HG03575 (cell line): ENCODE data around the gene FLNB.
A peak's percentile ranks its signal among the peaks of the same experiment; 100 is the strongest.

ENCODE experiments used
- ATAC-seq: cut with Tn5 transposase; IDR thresholded peaks from one replicate; pipeline ENCODE4 v1.9.1; 2021; ENCODE audit not compliant: unreplicated experiment, insufficient number of reproducible peaks, low FRiP score; ENCODE audit errors: extremely low read depth

The FLNB gene

GRCh38 chr3:58167431-58168351 lies 159.5 kb downstream of the FLNB start:
- ATAC-seq = no peak

- ATAC-seq = no peak
Measured at GRCh38 chr3:58168498-58168897, 160.3 kb downstream of the FLNB start.

- ATAC-seq = no peak
Measured at GRCh38 chr3:58169371-58169770, 161.1 kb downstream of the FLNB start.

DNA sequence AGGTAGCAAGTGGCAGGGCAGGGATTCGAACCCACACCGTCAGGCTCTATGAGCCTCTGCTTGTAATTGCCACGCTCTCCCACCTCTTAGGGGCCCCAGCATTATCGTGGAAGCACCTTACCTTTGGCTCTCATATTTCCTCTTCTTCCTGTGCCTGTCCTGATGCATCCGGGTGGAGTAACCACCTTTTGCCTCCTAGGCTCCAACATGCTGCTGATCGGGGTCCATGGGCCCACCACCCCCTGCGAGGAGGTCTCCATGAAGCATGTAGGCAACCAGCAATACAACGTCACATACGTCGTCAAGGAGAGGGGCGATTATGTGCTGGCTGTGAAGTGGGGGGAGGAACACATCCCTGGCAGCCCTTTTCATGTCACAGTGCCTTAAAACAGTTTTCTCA lies 162.2 kb downstream of the FLNB start:
- ATAC-seq = no peak

DNA sequence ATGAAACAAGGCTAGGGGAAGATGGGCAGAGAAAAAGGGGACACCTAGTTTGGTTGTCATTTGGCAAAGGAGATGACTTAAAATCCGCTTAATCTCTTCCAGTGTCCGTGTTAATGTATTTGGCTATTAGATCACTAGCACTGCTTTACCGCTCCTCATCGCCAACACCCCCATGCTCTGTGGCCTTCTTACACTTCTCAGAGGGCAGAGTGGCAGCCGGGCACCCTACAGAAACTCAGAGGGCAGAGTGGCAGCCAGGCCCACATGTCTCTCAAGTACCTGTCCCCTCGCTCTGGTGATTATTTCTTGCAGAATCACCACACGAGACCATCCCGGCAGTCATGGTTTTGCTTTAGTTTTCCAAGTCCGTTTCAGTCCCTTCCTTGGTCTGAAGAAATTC lies 162.9 kb downstream of the FLNB start:
- ATAC-seq = no peak

DNA sequence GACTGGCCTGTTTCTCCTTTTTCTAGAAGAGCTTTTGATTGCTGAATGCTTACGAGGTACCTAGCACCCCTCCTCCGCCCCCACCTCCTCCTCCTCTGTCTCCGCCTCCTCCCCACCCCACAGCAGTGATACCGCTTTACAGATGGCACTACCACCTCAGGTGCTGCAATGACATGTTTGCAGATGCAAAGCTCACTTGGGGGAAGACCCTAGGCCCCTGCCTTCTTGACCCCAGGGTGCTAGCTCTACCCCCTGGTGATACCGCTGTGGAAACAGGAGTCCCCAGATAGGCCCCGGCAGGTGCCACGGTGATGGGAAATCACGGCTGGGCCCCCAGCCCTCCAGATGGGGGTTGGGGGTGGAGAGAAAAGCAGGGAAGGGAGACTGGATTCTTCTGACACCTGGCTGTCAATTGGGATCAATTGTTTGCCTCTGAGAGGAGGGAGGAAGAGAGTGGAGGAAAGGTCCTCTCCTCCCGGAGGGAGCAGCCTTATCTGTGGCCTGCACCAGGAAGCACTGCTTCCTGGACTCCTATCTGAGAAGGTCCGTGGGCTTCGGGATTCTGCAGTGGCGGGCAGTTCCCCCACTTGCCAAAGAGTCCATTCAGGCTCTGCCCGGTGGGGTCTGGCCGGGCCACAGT lies 164.9 kb downstream of the FLNB start:
- ATAC-seq = no peak

GRCh38 chr3:58173669-58174398 lies 165.6 kb downstream of the FLNB start:
- no peak for ATAC-seq

- ATAC-seq = no peak
Measured at GRCh38 chr3:58175187-58175436, 166.9 kb downstream of the FLNB start.

GRCh38 chr3:58175437-58176184 lies 167.4 kb downstream of the FLNB start:
- ATAC-seq = no peak

- ATAC-seq = no peak
Measured at GRCh38 chr3:58176185-58176530, 167.9 kb downstream of the FLNB start.

DNA sequence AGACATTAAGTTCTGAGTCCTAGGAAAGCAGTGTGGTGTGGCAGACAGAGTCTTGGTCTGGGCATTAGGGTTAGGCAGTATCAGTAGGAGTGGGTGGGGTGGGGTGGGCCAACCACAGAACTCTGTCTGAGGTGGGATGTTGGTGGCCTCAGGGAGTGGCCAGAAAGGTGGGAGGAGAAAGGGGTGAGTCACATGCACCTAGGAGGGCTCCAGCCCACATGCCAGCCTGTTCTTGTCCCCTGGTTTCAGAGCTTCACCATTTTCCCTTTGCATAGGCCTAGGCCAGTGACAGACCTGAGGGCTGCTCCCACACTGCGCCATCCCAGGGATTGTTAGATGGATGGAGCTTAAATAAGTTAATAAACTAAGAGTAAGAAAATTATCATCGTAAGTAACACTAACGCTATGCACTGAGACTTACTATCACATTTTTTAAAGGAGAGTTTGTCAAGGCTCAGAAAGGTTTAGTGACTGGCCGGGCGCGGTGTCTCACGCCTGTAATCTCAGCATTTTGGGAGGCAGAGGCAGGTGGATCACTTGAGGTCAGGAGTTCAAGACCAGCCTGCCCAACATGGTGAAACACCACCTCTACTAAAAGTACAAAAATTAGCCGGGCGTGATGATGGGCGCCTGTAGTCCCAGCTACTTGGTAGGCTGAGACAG lies 168.7 kb downstream of the FLNB start:
- no peak for ATAC-seq

GRCh38 chr3:58177747-58178527 lies 169.7 kb downstream of the FLNB start:
- peak; percentile 67 for ATAC-seq

DNA sequence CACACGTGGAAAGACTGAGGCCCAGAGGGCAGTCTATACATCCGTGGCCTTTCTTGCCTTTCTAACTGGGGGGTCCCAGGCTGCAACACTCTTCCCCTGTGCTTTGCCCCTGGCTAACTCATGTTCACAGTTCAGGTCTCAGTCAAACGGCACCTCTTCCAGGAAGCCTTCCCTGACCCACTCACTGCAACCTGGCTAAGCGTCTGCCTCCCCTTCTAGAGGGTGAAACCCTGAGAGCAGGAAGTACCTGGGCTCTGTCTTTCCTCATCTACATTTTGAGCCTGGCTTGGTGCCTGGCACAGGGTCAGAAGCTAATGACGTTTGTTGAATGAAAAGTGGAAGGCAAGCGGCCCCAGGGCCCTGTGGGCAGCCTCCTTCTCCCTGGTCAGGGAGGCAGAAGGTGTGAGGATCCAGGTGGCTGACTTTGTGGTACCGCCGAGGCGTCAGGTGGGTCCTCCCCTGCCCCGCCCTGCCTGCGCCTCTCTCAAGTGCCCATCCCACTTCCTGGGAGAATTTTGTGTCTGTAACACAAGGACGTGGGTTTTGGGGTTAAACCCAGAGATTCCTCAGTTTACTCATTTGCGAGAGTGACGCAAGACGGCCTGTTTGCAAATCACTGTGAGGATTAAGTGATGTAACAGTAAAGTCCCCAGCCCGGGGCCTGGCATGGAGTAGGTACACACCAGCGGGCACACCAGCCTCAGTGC lies 170.5 kb downstream of the FLNB start:
- ATAC-seq = no peak

DNA sequence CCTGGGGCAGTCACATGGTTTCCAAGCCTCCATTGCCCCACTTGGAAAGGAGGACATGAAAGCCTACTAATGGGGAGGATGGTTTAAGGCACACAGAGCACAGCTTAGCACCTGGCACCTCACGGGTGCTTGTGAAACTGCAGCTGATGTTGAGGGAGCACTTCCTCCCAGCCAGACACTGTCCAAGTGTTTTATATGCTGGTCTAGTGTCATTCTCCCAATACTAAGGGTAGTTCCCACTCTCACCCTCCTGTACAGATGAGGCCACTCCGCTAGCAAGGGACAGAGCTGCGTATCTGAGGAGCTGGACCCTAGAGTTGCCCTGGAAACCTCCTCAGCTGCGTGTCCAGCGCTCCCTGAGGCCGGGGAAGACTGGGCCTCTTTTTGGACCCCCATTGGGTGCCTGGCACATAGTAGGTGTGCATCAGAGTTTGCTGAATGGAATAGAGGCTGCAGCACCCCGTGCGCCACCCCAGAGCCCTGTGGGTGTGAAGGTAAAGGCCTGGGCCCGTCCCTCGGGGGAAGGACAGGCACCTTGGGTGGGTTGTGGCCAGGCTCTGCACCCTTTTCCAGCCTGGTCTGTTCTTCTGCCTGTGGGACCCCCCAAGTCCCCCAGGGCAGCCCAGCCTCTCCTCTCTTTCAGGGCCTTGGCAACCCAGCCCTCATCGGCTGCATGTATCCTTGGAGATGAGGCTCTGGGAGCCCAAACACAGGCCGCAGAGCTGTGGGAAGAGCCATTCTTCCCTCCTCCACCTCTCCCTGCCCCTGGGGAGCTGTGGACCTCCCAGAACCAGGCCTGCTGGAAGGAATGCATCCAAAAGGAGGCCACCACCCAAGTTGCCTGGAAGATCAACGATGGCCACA lies 171.2 kb downstream of the FLNB start:
- ATAC-seq = no peak

GRCh38 chr3:58180099-58180880 lies 172.1 kb downstream of the FLNB start:
- no peak for ATAC-seq

DNA sequence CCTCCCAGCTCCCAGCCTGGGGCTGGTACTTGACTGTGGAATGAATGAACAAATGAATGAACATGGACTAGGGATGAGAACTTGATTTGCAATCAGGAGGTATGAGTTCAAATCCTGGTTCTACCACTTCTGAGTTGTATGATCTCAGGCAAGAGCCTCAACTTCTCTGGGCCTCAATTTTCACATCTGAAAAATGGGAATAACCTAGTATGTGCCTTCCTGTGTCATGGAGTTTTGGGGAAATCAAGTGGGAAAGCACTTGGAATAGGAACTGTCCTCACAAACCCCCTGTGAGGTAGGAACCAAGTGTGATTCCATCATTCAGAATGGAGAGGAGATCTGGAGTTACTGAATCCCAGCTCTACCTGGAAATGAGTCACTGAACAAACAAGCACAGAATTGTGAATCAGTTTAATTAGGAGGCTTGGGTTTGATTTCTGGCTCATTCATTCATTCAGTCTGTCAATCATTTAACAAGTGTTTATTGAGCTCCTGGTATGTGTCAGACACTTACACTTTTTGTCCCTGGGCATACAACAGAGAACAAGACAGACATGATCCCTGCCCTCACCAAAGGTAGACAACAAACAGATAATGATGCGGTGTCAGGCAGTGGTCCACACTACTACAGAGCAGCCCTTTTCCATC lies 172.8 kb downstream of the FLNB start:
- no peak for ATAC-seq
